Testis (tissue), 3 donors: ENCODE results near the gene ME1. TPM values are rescaled to one million over a fixed set of nuclear protein-coding genes. Genes with fewer than 3 reads are reported as not detected.
"Not testable (repeated sequence)": the region's sequence is repeated elsewhere in the genome, so short reads cannot be mapped to it uniquely, and the experiment has no call there.

ENCODE experiments used
- DNase-seq: peaks from one replicate; pipeline ENCODE4 v3.0.0-alpha.2; 2019
- H3K27ac ChIP-seq, 2 donors: fragments of 200-600 bp; sonication (generic); one replicate each; pipeline ENCODE4 v1.5.1; 2019
- H3K27me3 ChIP-seq: fragments of 200-600 bp; sonication (generic); one replicate; pipeline ENCODE4 v1.5.1; 2019
- H3K36me3 ChIP-seq: fragments of 200-600 bp; sonication (generic); one replicate; pipeline ENCODE4 v1.5.1; 2017; ENCODE audit warnings: low read depth; ENCODE audit errors: missing control alignments
- H3K4me1 ChIP-seq: fragments of 200-600 bp; sonication (generic); one replicate; pipeline ENCODE4 v1.5.1; 2019
- H3K4me3 ChIP-seq, 2 donors: fragments of 200-600 bp; sonication (generic); one replicate each; pipeline ENCODE4 v1.5.1; 2017 to 2019
- H3K9me3 ChIP-seq: fragments of 200-600 bp; sonication (generic); one replicate; pipeline ENCODE4 v1.5.1; 2017
- CTCF ChIP-seq, 3 experiments: fragments of 450-650 bp in 2 of 3; fragments of 200-600 bp in 1 of 3; sonication (generic) in 1 of 3; IDR thresholded peaks; one replicate each; pipeline ENCODE4 v1.5.1; 2016 to 2019; ENCODE audit warnings: antibody characterized with exemption in 3 of 3, mild to moderate bottlenecking in 2 of 3, moderate library complexity in 1 of 3
- POLR2A ChIP-seq: fragments of 450-650 bp; IDR thresholded peaks from one replicate; pipeline ENCODE4 v1.6.1; 2017; ENCODE audit warnings: antibody characterized with exemption, mild to moderate bottlenecking, moderate library complexity
- WGBS, 2 donors: methylation state at CpG; one replicate each; pipeline ENCODE4 v1.1.5; 2018; 5-methylcytosine and 5-hydroxymethylcytosine counted together
- intact Hi-C: fragments of 100-400 bp; cut with DNase I; formaldehyde crosslinking; loops from one replicate; pipeline ENCODE4 v1.15.1; 2023; ENCODE audit warnings: low total_unique reads
- polyA plus RNA-seq: library from polyadenylated mRNA; stranded (reverse); fragments of 350-450 nt; fragmentation: Illumina TruSeq; extraction: RNeasy Lipid Tissue Mini Kit (QIAGEN cat#74804); gene quantifications from one replicate; pipeline ENCODE4 v1.2.3, GENCODE V29; 2014; ENCODE audit warnings: low read depth, low replicate concordance; ENCODE audit not compliant: insufficient read depth
- total RNA-seq, 2 donors: library from RNA; depleted of rRNA; stranded (reverse); fragments of >200 nt; gene quantifications; one replicate each; pipeline ENCODE4 v1.2.3, GENCODE V29; 2016

The ME1 gene
- total and polyA plus RNA-seq, 3 donors from 2014 or later: 28.0 to 37.2 (median 32.9) TPM

- Histone ChIP-seq H3K27ac (no peak overlapping the region), H3K27me3 (no peaks in the 10 kb centered on the region), H3K4me3 (no peak overlapping the region), H3K4me1 (peaks cover 21% of the 10 kb centered on the region), H3K36me3 (no peaks in the 10 kb centered on the region), H3K9me3 (no peaks in the 10 kb centered on the region)
- intact Hi-C loops: no loop called here
- no peak for TF ChIP-seq CTCF (IDR thresholded peaks at IDR 0.05)
- TF ChIP-seq POLR2A: no peak
- no peak for DNase-seq
Observed at GRCh38 chr6:83368577-83368976, 62.3 kb downstream of the ME1 start.

- H3K27me3 ChIP-seq: no peaks in the 10 kb centered on the region
- peaks cover 21% of the 10 kb centered on the region for H3K4me1 ChIP-seq
- no peaks in the 10 kb centered on the region for H3K9me3 ChIP-seq
- no peaks in the 10 kb centered on the region for H3K36me3 ChIP-seq
- no peak overlapping the region for H3K27ac ChIP-seq
- intact Hi-C loops: no loop called here
- TF ChIP-seq POLR2A: no peak
- TF ChIP-seq CTCF (IDR thresholded peaks at IDR 0.05): no peak
- no peak for DNase-seq
- no peak overlapping the region for H3K4me3 ChIP-seq
- WGBS, 2 donors: 93 to 100% methylated on average over 1 of the region's 1 CpG
Observed at GRCh38 chr6:83367104-83367503, 63.7 kb downstream of the ME1 start.

- TF ChIP-seq POLR2A (no peak), CTCF (IDR thresholded peaks at IDR 0.05) (no peak)
- H3K27me3 ChIP-seq: no peaks in the 10 kb centered on the region
- WGBS, 2 donors: 34 to 50% methylated on average over 1 of the region's 1 CpG
- peak overlapping the region in 1 of 2 donors; percentile 24 for H3K27ac ChIP-seq
- intact Hi-C loops: no loop called here
- no peak overlapping the region for H3K4me3 ChIP-seq
- DNase-seq: peak; percentile 22
- H3K4me1 ChIP-seq: peaks cover 14% of the 10 kb centered on the region
- no peaks in the 10 kb centered on the region for H3K9me3 ChIP-seq
- H3K36me3 ChIP-seq: no peaks in the 10 kb centered on the region
Observed at GRCh38 chr6:83365931-83366330, 64.9 kb downstream of the ME1 start.

- H3K27me3 ChIP-seq, intact Hi-C loops, H3K4me3 ChIP-seq, H3K9me3 ChIP-seq, DNase-seq, H3K36me3 ChIP-seq, H3K27ac ChIP-seq: not testable (repeated sequence)
- 96 to 100% methylated on average over 5 to 6 of the region's 6 CpGs for WGBS, 2 donors
- peaks cover 14% of the 10 kb centered on the region for H3K4me1 ChIP-seq
Observed at GRCh38 chr6:83362349-83362748, 68.5 kb downstream of the ME1 start.

- no peak for DNase-seq
- Histone ChIP-seq H3K4me3 (no peak overlapping the region), H3K36me3 (no peaks in the 10 kb centered on the region), H3K27ac (no peak overlapping the region), H3K4me1 (no peaks in the 10 kb centered on the region), H3K9me3 (no peaks in the 10 kb centered on the region), H3K27me3 (no peaks in the 10 kb centered on the region)
- TF ChIP-seq CTCF (IDR thresholded peaks at IDR 0.05): no peak
- TF ChIP-seq POLR2A: no peak
- WGBS, 2 donors: 84 to 98% methylated on average over 3 of the region's 3 CpGs
- intact Hi-C loops: no loop called here
Observed at GRCh38 chr6:83359638-83360037, 71.2 kb downstream of the ME1 start.
